ENCODE results near the gene JAZF1.

DNA sequence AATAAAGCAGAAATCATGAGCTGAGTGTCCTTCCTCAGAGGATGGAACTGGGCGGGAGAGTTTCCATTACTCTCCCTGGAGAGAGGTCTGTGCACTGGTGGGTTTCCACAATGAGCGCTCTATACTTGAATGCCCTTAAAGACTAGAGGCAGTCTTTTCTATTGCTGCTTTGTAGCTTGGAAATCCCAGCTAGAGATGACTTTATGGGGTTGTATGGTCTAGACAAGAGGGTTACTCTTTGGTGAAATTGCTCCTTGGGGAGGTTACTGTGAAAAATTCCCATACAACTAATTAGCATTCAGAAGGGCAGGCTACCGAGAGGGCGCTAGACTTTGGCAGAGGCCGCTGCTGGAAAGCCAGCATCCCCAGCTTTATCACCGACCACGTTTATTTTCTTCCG, 303.8 kb downstream of the JAZF1 start:
- TF ChIP-seq, protein P1, sequence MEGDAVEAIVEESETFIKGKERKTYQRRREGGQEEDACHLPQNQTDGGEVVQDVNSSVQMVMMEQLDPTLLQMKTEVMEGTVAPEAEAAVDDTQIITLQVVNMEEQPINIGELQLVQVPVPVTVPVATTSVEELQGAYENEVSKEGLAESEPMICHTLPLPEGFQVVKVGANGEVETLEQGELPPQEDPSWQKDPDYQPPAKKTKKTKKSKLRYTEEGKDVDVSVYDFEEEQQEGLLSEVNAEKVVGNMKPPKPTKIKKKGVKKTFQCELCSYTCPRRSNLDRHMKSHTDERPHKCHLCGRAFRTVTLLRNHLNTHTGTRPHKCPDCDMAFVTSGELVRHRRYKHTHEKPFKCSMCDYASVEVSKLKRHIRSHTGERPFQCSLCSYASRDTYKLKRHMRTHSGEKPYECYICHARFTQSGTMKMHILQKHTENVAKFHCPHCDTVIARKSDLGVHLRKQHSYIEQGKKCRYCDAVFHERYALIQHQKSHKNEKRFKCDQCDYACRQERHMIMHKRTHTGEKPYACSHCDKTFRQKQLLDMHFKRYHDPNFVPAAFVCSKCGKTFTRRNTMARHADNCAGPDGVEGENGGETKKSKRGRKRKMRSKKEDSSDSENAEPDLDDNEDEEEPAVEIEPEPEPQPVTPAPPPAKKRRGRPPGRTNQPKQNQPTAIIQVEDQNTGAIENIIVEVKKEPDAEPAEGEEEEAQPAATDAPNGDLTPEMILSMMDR (IDR thresholded peaks at IDR 0.05; ENCODE audit: insufficient read depth, low read length): no peak
- no peak for TF ChIP-seq POLR2AphosphoS5 (IDR thresholded peaks at IDR 0.05; ENCODE audit: low read depth)
- TF ChIP-seq, protein P2, sequence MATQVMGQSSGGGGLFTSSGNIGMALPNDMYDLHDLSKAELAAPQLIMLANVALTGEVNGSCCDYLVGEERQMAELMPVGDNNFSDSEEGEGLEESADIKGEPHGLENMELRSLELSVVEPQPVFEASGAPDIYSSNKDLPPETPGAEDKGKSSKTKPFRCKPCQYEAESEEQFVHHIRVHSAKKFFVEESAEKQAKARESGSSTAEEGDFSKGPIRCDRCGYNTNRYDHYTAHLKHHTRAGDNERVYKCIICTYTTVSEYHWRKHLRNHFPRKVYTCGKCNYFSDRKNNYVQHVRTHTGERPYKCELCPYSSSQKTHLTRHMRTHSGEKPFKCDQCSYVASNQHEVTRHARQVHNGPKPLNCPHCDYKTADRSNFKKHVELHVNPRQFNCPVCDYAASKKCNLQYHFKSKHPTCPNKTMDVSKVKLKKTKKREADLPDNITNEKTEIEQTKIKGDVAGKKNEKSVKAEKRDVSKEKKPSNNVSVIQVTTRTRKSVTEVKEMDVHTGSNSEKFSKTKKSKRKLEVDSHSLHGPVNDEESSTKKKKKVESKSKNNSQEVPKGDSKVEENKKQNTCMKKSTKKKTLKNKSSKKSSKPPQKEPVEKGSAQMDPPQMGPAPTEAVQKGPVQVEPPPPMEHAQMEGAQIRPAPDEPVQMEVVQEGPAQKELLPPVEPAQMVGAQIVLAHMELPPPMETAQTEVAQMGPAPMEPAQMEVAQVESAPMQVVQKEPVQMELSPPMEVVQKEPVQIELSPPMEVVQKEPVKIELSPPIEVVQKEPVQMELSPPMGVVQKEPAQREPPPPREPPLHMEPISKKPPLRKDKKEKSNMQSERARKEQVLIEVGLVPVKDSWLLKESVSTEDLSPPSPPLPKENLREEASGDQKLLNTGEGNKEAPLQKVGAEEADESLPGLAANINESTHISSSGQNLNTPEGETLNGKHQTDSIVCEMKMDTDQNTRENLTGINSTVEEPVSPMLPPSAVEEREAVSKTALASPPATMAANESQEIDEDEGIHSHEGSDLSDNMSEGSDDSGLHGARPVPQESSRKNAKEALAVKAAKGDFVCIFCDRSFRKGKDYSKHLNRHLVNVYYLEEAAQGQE (IDR thresholded peaks at IDR 0.05; ENCODE audit: insufficient replicate concordance, low read depth): no peak
- TF ChIP-seq GABPA (IDR thresholded peaks at IDR 0.05; ENCODE audit: low read depth): no peak

Measured in HL-60 (cell line).